BJ (cell line): Measurements from ENCODE around the gene NHS. TPM values are rescaled to one million over a fixed set of nuclear protein-coding genes. Genes with fewer than 3 reads are reported as not detected.

Source experiments
- CTCF ChIA-PET: fragments of 350-600 bp; formaldehyde crosslinking; extraction: SDS; loops from one replicate; lab custom pipeline; 2021; ENCODE audit warnings: antibody characterized with exemption, inconsistent platforms; lab: Yijun Ruan, JAX
- POLR2A ChIA-PET: fragments of 300-600 bp; sonication (Branson Sonifier 250); formaldehyde crosslinking; extraction: SDS; loops from one replicate; lab custom pipeline; 2021; ENCODE audit warnings: antibody characterized with exemption; lab: Charles Lee
- DNase-seq: peaks from one replicate; pipeline ENCODE4 v3.0.0-alpha.2; 2011; ENCODE audit warnings: low read depth
- H3K27me3 ChIP-seq: 2 replicates; pipeline ENCODE4 v1.6.0; 2011; ENCODE audit warnings: low read length; ENCODE audit not compliant: control insufficient read depth, insufficient read depth
- H3K36me3 ChIP-seq: 2 replicates; pipeline ENCODE4 v1.5.1; 2011; ENCODE audit warnings: low read length; ENCODE audit not compliant: control insufficient read depth, insufficient read depth
- H3K4me3 ChIP-seq: 2 replicates; pipeline ENCODE4 v1.5.1; 2011; ENCODE audit warnings: low read depth, mild to moderate bottlenecking, control low read depth, low read length
- polyA plus RNA-seq: library from polyadenylated mRNA; depleted of rRNA; stranded (reverse); fragments of >200 nt; gene quantifications from 2 replicates; pipeline ENCODE4 v1.2.3, GENCODE V29; 2011
- TF ChIP-seq, protein P1 (sequence below): IDR thresholded peaks from 2 replicates; pipeline ENCODE4 v1.5.1; 2011; ENCODE audit warnings: low read depth, mild to moderate bottlenecking, control low read depth, inconsistent platforms, low read length, moderate library complexity; ENCODE audit not compliant: insufficient read depth

Gene NHS
- polyA plus RNA-seq, 1 experiment: 2.2 TPM

- peak; percentile 88 for DNase-seq
- Histone ChIP-seq H3K4me3 (peak within 1 kb of the TSS; percentile 71), H3K36me3 (no peaks in the 10 kb centered on the region), H3K27me3 (no peaks in the 10 kb centered on the region)
- ChIA-PET POLR2A (interaction anchor here (0.6 to 0.7 kb wide), 2 partner anchors 227 to 505 kb away, joined by 4 to 19 read pairs; no protein-coding TSS in a partner anchor), CTCF (interaction anchor here (0.6 kb wide), 1 partner anchor 496 kb away, joined by 3 read pairs; no protein-coding TSS in a partner anchor)
- TF ChIP-seq, protein P1, sequence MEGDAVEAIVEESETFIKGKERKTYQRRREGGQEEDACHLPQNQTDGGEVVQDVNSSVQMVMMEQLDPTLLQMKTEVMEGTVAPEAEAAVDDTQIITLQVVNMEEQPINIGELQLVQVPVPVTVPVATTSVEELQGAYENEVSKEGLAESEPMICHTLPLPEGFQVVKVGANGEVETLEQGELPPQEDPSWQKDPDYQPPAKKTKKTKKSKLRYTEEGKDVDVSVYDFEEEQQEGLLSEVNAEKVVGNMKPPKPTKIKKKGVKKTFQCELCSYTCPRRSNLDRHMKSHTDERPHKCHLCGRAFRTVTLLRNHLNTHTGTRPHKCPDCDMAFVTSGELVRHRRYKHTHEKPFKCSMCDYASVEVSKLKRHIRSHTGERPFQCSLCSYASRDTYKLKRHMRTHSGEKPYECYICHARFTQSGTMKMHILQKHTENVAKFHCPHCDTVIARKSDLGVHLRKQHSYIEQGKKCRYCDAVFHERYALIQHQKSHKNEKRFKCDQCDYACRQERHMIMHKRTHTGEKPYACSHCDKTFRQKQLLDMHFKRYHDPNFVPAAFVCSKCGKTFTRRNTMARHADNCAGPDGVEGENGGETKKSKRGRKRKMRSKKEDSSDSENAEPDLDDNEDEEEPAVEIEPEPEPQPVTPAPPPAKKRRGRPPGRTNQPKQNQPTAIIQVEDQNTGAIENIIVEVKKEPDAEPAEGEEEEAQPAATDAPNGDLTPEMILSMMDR: no peak
These were observed 362.1 kb downstream of the NHS start, which contains the start of gene SCML1 for GRCh38 chrX:17736856-17737709. Gene SCML1, plus strand, starts transcription at chrX:17737493. Its CDS starts 6,694 bp downstream, at chrX:17744187.

GRCh38 chrX:17737710-17737985 lies 362.6 kb downstream of the NHS start:
- DNase-seq: no peak
- H3K27me3 ChIP-seq: no peaks in the 10 kb centered on the region
- ChIA-PET CTCF (no interaction called here), POLR2A (no interaction called here)
- H3K36me3 ChIP-seq: no peaks in the 10 kb centered on the region
- TF ChIP-seq, protein P1: no peak
- peak overlapping the region; percentile 71 for H3K4me3 ChIP-seq

GRCh38 chrX:17737986-17738713 lies 363.1 kb downstream of the NHS start:
- Histone ChIP-seq H3K36me3 (no peaks in the 10 kb centered on the region), H3K4me3 (peak overlapping the region; percentile 71), H3K27me3 (no peaks in the 10 kb centered on the region)
- POLR2A ChIA-PET: no interaction called here
- CTCF ChIA-PET: no interaction called here
- DNase-seq: no peak
- TF ChIP-seq, protein P1: no peak

DNA sequence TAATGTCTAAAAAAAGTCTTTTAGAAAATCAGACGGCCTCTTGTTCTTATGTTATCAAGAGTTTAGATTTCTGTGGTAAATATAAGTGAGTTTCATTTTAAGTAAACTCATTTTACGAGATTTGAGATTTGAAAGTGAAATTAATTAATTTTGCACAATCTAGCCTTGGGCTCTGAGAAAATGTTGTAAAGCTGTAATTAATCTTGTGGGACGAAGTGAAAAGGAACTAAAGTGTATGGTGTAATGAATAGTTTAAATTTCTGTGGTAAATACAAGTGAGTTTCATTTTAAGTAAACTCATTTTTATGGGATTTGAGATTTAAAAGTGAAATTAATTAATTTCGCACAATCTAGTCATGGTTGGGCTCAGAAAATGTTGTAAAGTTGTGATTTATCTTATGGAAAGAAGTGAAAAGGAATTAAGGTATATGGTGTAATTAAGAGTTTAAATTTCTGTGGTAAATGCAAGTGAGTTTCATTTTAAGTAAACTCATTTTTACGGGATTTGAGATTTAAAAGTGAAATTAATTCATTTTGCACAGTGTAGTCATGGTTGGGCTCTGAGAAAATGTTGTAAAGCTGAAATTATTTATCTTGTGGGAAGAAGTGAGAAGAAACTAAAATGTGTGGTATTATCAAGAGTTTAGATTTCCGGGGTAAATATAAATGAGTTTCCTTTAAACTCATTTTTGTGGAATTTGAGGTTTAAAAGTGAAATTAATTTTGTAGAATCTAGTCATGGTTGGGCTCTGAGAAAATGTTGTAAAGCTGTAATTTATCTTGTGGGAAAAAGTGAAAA lies 363.9 kb downstream of the NHS start:
- ChIA-PET POLR2A (no interaction called here), CTCF (no interaction called here)
- TF ChIP-seq, protein P1: no peak
- Histone ChIP-seq H3K27me3 (no peaks in the 10 kb centered on the region), H3K4me3 (peak overlapping the region; percentile 71), H3K36me3 (no peaks in the 10 kb centered on the region)
- no peak for DNase-seq
